IMR-90 (cell line): ENCODE data around the gene GPC5.

Source experiments
- CEBPB ChIP-seq: IDR thresholded peaks from 2 replicates; pipeline ENCODE4 v1.6.1; 2012; ENCODE audit warnings: low read depth, low read length, improper control_type of control experiment
- CHD1 ChIP-seq: IDR thresholded peaks from 2 replicates; pipeline ENCODE4 v1.6.1; 2012; ENCODE audit warnings: low read depth, low read length, improper control_type of control experiment
- MXI1 ChIP-seq: IDR thresholded peaks from 2 replicates; pipeline ENCODE4 v1.6.1; 2012; ENCODE audit warnings: low read depth, mild to moderate bottlenecking, low read length, moderate library complexity, borderline replicate concordance
- RCOR1 ChIP-seq: IDR thresholded peaks from 2 replicates; pipeline ENCODE4 v1.6.1; 2012; ENCODE audit warnings: mild to moderate bottlenecking, low read length, improper control_type of control experiment; ENCODE audit not compliant: insufficient replicate concordance
- SMC3 ChIP-seq: fragments of 150-350 bp; IDR thresholded peaks from 2 replicates; pipeline ENCODE4 v1.6.1; 2016; ENCODE audit warnings: low read depth, mild to moderate bottlenecking, antibody characterized with exemption, low read length, moderate library complexity
- TF ChIP-seq, protein P1 (sequence below): conservative IDR thresholded peaks from 2 replicates; pipeline ENCODE4 v1.5.1; 2012; ENCODE audit warnings: mild to moderate bottlenecking, low read depth, low read length, improper control_type of control experiment
- TF ChIP-seq, protein P2 (sequence below): fragments of 150-350 bp; IDR thresholded peaks from 2 replicates; pipeline ENCODE4 v1.6.1; 2016; ENCODE audit warnings: low read depth, mild to moderate bottlenecking, low read length, moderate library complexity, borderline replicate concordance

DNA sequence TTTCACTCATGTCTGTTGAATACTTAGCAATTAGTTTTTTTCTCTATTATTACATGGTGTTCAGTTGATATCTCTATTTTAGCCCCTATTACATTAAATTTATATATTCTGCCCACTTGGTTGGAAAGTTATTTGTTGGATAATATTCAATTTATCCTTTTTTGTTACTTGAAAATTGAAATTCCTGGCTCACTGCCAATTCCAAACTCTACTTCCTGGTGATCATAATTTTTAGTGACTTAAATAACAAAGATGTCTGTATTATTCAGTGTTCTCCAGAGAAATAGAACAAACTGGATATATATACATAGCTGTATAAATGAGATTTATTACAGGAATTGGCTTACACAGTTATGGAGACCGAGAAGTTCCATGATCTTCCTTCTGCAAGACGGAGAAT, 93.6 kb downstream of the GPC5 start:
- TF ChIP-seq CEBPB = no peak
- TF ChIP-seq, protein P1, sequence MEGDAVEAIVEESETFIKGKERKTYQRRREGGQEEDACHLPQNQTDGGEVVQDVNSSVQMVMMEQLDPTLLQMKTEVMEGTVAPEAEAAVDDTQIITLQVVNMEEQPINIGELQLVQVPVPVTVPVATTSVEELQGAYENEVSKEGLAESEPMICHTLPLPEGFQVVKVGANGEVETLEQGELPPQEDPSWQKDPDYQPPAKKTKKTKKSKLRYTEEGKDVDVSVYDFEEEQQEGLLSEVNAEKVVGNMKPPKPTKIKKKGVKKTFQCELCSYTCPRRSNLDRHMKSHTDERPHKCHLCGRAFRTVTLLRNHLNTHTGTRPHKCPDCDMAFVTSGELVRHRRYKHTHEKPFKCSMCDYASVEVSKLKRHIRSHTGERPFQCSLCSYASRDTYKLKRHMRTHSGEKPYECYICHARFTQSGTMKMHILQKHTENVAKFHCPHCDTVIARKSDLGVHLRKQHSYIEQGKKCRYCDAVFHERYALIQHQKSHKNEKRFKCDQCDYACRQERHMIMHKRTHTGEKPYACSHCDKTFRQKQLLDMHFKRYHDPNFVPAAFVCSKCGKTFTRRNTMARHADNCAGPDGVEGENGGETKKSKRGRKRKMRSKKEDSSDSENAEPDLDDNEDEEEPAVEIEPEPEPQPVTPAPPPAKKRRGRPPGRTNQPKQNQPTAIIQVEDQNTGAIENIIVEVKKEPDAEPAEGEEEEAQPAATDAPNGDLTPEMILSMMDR = no peak
- TF ChIP-seq, protein P2, sequence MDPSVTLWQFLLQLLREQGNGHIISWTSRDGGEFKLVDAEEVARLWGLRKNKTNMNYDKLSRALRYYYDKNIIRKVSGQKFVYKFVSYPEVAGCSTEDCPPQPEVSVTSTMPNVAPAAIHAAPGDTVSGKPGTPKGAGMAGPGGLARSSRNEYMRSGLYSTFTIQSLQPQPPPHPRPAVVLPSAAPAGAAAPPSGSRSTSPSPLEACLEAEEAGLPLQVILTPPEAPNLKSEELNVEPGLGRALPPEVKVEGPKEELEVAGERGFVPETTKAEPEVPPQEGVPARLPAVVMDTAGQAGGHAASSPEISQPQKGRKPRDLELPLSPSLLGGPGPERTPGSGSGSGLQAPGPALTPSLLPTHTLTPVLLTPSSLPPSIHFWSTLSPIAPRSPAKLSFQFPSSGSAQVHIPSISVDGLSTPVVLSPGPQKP = no peak
- no peak for TF ChIP-seq CHD1
- TF ChIP-seq SMC3 = no peak
- TF ChIP-seq RCOR1 = no peak
- TF ChIP-seq MXI1 = no peak
